MCF 10A (cell line): ENCODE results near the gene C17orf67. TPM values are rescaled to one million over a fixed set of nuclear protein-coding genes. Genes with fewer than 3 reads are reported as not detected.
A peak's percentile ranks its signal among the peaks of the same experiment; 100 is the strongest.

Experiments
- BruUV-seq: library from RNA; stranded (reverse); fragments of 400-500 nt; replicated peaks from 2 replicates; lab custom pipeline; 2021; lab: Mats Ljungman, UMichigan
- CTCF ChIA-PET: fragments of 300-600 bp; sonication (Branson Sonifier 250); formaldehyde crosslinking; extraction: SDS; loops from one replicate; lab custom pipeline; 2021; ENCODE audit warnings: antibody characterized with exemption, inconsistent platforms; lab: Yijun Ruan, JAX
- POLR2A ChIA-PET: fragments of 300-600, 350-650 bp; sonication (Branson Sonifier 250); formaldehyde crosslinking; extraction: SDS; loops from one replicate; lab custom pipeline; 2020; ENCODE audit warnings: antibody characterized with exemption, inconsistent platforms; lab: Yijun Ruan, JAX
- DNase-seq: peaks from one replicate; pipeline ENCODE4 v3.0.0-alpha.2; 2018; ENCODE audit not compliant: unreplicated experiment
- H3K27ac Mint-ChIP-seq: one replicate; pipeline ENCODE4 v1.8.0; 2022; ENCODE audit warnings: mild to moderate bottlenecking, low read depth, mixed read lengths; ENCODE audit not compliant: unreplicated experiment
- H3K27me3 Mint-ChIP-seq: one replicate; pipeline ENCODE4 v1.8.0; 2022; ENCODE audit warnings: mixed read lengths; ENCODE audit not compliant: insufficient read depth, unreplicated experiment
- H3K36me3 Mint-ChIP-seq: one replicate; pipeline ENCODE4 v1.8.0; 2022; ENCODE audit warnings: mild to moderate bottlenecking, moderate library complexity, mixed read lengths; ENCODE audit not compliant: insufficient read depth, unreplicated experiment
- H3K4me1 Mint-ChIP-seq: one replicate; pipeline ENCODE4 v1.8.0; 2022; ENCODE audit warnings: mixed read lengths; ENCODE audit not compliant: insufficient read depth, unreplicated experiment
- H3K4me3 Mint-ChIP-seq: one replicate; pipeline ENCODE4 v1.8.0; 2022; ENCODE audit warnings: mild to moderate bottlenecking, moderate library complexity, mixed read lengths; ENCODE audit not compliant: unreplicated experiment
- H3K9me3 Mint-ChIP-seq: one replicate; pipeline ENCODE4 v1.8.0; 2022; ENCODE audit warnings: mixed read lengths; ENCODE audit not compliant: unreplicated experiment
- CTCF ChIP-seq: fragments of 200-600 bp; IDR thresholded peaks from one replicate; pipeline ENCODE4 v1.8.0; 2022; ENCODE audit warnings: antibody characterized with exemption, mild to moderate bottlenecking; ENCODE audit not compliant: unreplicated experiment
- intact Hi-C: fragments of 100-400 bp; cut with micrococcal nuclease; formaldehyde crosslinking; loops from 2 replicates; pipeline ENCODE4 v1.14.1; 2022
- total RNA-seq: library from RNA; stranded (reverse); gene quantifications from 2 replicates; pipeline ENCODE4 v1.2.3, GENCODE V29; 2022

The C17orf67 gene
- total RNA-seq, 1 experiment from 2014 or later, result 3.3 TPM

GRCh38 chr17:56779322-56779721, 54.4 kb downstream of the C17orf67 start:
- ChIA-PET POLR2A (interaction anchor here (0.7 to 2.7 kb wide), 7 partner anchors 56 to 186 kb away, joined by 3 to 19 read pairs (median 7); partner anchors contain the start of genes NOG and TRIM25), CTCF (interaction anchor here (0.5 to 4.8 kb wide), 28 partner anchors 8 to 1253 kb away, joined by 3 to 67 read pairs (median 4); partner anchors contain the start of gene NOG)
- no peak for DNase-seq
- Mint-ChIP-seq H3K4me1 (peaks cover 24% of the 10 kb centered on the region), H3K4me3 (peak overlapping the region; percentile 82), H3K9me3 (no peaks in the 10 kb centered on the region), H3K27me3 (no peaks in the 10 kb centered on the region), H3K27ac (no peak overlapping the region), H3K36me3 (peaks cover 4% of the 10 kb centered on the region)
- no peak for TF ChIP-seq CTCF
- intact Hi-C loops, result no loop called here
- BruUV-seq, result no TSS peak

GRCh38 chr17:56778898-56779297, 54.8 kb downstream of the C17orf67 start:
- peaks cover 4% of the 10 kb centered on the region for H3K36me3 Mint-ChIP-seq
- CTCF ChIA-PET, result interaction anchor here (0.6 to 4.8 kb wide), 13 partner anchors 8 to 1252 kb away, joined by 3 to 67 read pairs (median 8); partner anchors contain the start of gene NOG
- H3K9me3 Mint-ChIP-seq, result no peaks in the 10 kb centered on the region
- H3K4me3 Mint-ChIP-seq, result no peak overlapping the region
- no peaks in the 10 kb centered on the region for H3K27me3 Mint-ChIP-seq
- POLR2A ChIA-PET, result interaction anchor here (0.7 to 2.7 kb wide), 2 partner anchors 62 to 71 kb away, joined by 7 to 19 read pairs; no protein-coding TSS in a partner anchor
- H3K4me1 Mint-ChIP-seq, result peaks cover 24% of the 10 kb centered on the region
- intact Hi-C loops, result no loop called here
- DNase-seq, result no peak
- H3K27ac Mint-ChIP-seq, result no peak overlapping the region
- no peak for TF ChIP-seq CTCF
- BruUV-seq, result no TSS peak

GRCh38 chr17:56777859-56778258, 55.9 kb downstream of the C17orf67 start:
- Mint-ChIP-seq H3K9me3 (no peaks in the 10 kb centered on the region), H3K27ac (no peak overlapping the region), H3K4me1 (peaks cover 24% of the 10 kb centered on the region), H3K36me3 (peaks cover 4% of the 10 kb centered on the region), H3K27me3 (no peaks in the 10 kb centered on the region), H3K4me3 (no peak overlapping the region)
- intact Hi-C loops, result no loop called here
- CTCF ChIA-PET, result interaction anchor here (0.5 to 4.6 kb wide), 3 partner anchors 8 to 254 kb away, joined by 3 to 18 read pairs (median 3); no protein-coding TSS in a partner anchor
- TF ChIP-seq CTCF, result no peak
- DNase-seq, result no peak
- POLR2A ChIA-PET, result no interaction called here
- BruUV-seq, result no TSS peak

GRCh38 chr17:56774650-56775049, 59.1 kb downstream of the C17orf67 start:
- Mint-ChIP-seq H3K27ac (no peak overlapping the region), H3K27me3 (no peaks in the 10 kb centered on the region), H3K4me3 (no peak overlapping the region), H3K4me1 (peaks cover 8% of the 10 kb centered on the region), H3K36me3 (no peaks in the 10 kb centered on the region), H3K9me3 (no peaks in the 10 kb centered on the region)
- BruUV-seq, result no TSS peak
- intact Hi-C loops, result no loop called here
- DNase-seq, result no peak
- ChIA-PET POLR2A (interaction anchor here (1.0 kb wide), 1 partner anchor 75 kb away, joined by 3 read pairs; no protein-coding TSS in a partner anchor), CTCF (interaction anchor here (1.0 to 4.6 kb wide), 4 partner anchors 11 to 61 kb away, joined by 3 to 18 read pairs (median 4); no protein-coding TSS in a partner anchor)
- no peak for TF ChIP-seq CTCF
